HepG2 (cell line): Measurements from ENCODE around the gene MDP1. TPM values are rescaled to one million over a fixed set of nuclear protein-coding genes. Genes with fewer than 3 reads are reported as not detected.

Experiments
- IRX3 ChIP-seq: sonication (generic); formaldehyde crosslinking; IDR thresholded peaks from 2 replicates; pipeline ENCODE4 v1.8.1; 2023; ENCODE audit warnings: mild to moderate bottlenecking, low read depth, missing genetic modification reagents, borderline replicate concordance
- JDP2 ChIP-seq: sonication (generic); formaldehyde crosslinking; IDR thresholded peaks from 2 replicates; pipeline ENCODE4 v1.8.1; 2022; ENCODE audit warnings: missing genetic modification reagents, borderline replicate concordance
- NBN ChIP-seq: fragments of 450-650 bp; conservative IDR thresholded peaks from 2 replicates; pipeline ENCODE4 v1.6.1; 2017
- POLR2A ChIP-seq, 2 experiments: IDR thresholded peaks; 2 replicates each; pipeline ENCODE4 v1.6.1; 2011; ENCODE audit warnings: low read depth in 2 of 2, low read length in 2 of 2, mild to moderate bottlenecking in 1 of 2, moderate library complexity in 1 of 2; ENCODE audit not compliant: insufficient read depth in 1 of 2
- PRPF4 ChIP-seq: fragments of 200-400 bp; formaldehyde crosslinking; IDR thresholded peaks from 2 replicates; pipeline ENCODE4 v1.6.1; 2016; ENCODE audit warnings: low read length, low read depth; ENCODE audit not compliant: poor library complexity, severe bottlenecking
- RFX5 ChIP-seq: IDR thresholded peaks from 2 replicates; pipeline ENCODE4 v1.6.1; 2011; ENCODE audit warnings: low read depth, low read length, improper control_type of control experiment
- ZNF292 ChIP-seq: sonication (generic); formaldehyde crosslinking; IDR thresholded peaks from 2 replicates; pipeline ENCODE4 v1.8.1; 2022; ENCODE audit warnings: mild to moderate bottlenecking, low read depth, missing genetic modification reagents, borderline replicate concordance
- ZNF430 ChIP-seq: sonication (generic); formaldehyde crosslinking; IDR thresholded peaks from 2 replicates; pipeline ENCODE4 v1.9.0; 2021; ENCODE audit warnings: mild to moderate bottlenecking, missing genetic modification reagents
- ZNF431 ChIP-seq: sonication (generic); formaldehyde crosslinking; IDR thresholded peaks from 2 replicates; pipeline ENCODE4 v1.9.0; 2022; ENCODE audit warnings: missing genetic modification reagents, low read depth, mild to moderate bottlenecking, borderline replicate concordance
- ZNF777 ChIP-seq: sonication (generic); formaldehyde crosslinking; IDR thresholded peaks from 2 replicates; pipeline ENCODE4 v1.4.0; 2020; ENCODE audit warnings: missing genetic modification reagents
- ZNF883 ChIP-seq: sonication (generic); formaldehyde crosslinking; IDR thresholded peaks from 2 replicates; pipeline ENCODE4 v1.5.1; 2020; ENCODE audit warnings: mild to moderate bottlenecking, missing genetic modification reagents; ENCODE audit errors: not compliant biosample characterization
- polyA plus RNA-seq, 8 experiments: library from polyadenylated mRNA; depleted of rRNA in 3 of 8; stranded (reverse) in 7 of 8; unstranded in 1 of 8; fragments of >200 nt; fragmentation: Illumina TruSeq in 4 of 8; extraction: Trizol in 4 of 8; gene quantifications; 2 replicates each; pipeline versions ENCODE4 v1.2.1 to v1.2.3, GENCODE V29; 2011 to 2016; ENCODE audit warnings: low read depth in 4 of 8, missing spikeins in 1 of 8, mixed read lengths in 1 of 8; ENCODE audit not compliant: insufficient read depth in 1 of 8
- total RNA-seq, 5 experiments: library from RNA; depleted of rRNA; stranded (reverse); fragments of >200 nt; fragmentation: Illumina TruSeq; extraction: Trizol; gene quantifications; 2 replicates each; pipeline ENCODE4 v1.2.3, GENCODE V29; 2016; ENCODE audit warnings: low read depth in 1 of 5
- TF ChIP-seq, protein P1 (sequence below): sonication (generic); formaldehyde crosslinking; IDR thresholded peaks from 2 replicates; pipeline ENCODE4 v1.5.0; 2020; ENCODE audit warnings: mild to moderate bottlenecking, missing genetic modification reagents
- TF ChIP-seq, protein P2 (sequence below): sonication (generic); formaldehyde crosslinking; IDR thresholded peaks from 2 replicates; pipeline ENCODE4 v1.8.1; 2023; ENCODE audit warnings: missing genetic modification reagents, mild to moderate bottlenecking, borderline replicate concordance
- TF ChIP-seq, protein P3 (sequence below): sonication (generic); formaldehyde crosslinking; IDR thresholded peaks from 2 replicates; pipeline ENCODE4 v1.9.0; 2021; ENCODE audit warnings: missing genetic modification reagents, borderline replicate concordance
- TF ChIP-seq, protein P4 (sequence below): sonication (generic); formaldehyde crosslinking; IDR thresholded peaks from 2 replicates; pipeline ENCODE4 v1.4.0; 2020; ENCODE audit warnings: missing genetic modification reagents
- TF ChIP-seq, protein P5 (sequence below): sonication (generic); formaldehyde crosslinking; IDR thresholded peaks from 2 replicates; pipeline ENCODE4 v1.4.0; 2020; ENCODE audit warnings: missing genetic modification reagents; ENCODE audit errors: not compliant biosample characterization
- TF ChIP-seq, protein P6 (sequence below): sonication (generic); formaldehyde crosslinking; IDR thresholded peaks from 2 replicates; pipeline ENCODE4 v1.5.1; 2020; ENCODE audit warnings: mild to moderate bottlenecking, missing genetic modification reagents

MDP1 gene
- total and polyA plus RNA-seq, 2 of the 13 experiments (the other 11 are each of a cell fraction or from before 2014, with no cell fraction given), result 44.1 to 48.7 TPM

DNA sequence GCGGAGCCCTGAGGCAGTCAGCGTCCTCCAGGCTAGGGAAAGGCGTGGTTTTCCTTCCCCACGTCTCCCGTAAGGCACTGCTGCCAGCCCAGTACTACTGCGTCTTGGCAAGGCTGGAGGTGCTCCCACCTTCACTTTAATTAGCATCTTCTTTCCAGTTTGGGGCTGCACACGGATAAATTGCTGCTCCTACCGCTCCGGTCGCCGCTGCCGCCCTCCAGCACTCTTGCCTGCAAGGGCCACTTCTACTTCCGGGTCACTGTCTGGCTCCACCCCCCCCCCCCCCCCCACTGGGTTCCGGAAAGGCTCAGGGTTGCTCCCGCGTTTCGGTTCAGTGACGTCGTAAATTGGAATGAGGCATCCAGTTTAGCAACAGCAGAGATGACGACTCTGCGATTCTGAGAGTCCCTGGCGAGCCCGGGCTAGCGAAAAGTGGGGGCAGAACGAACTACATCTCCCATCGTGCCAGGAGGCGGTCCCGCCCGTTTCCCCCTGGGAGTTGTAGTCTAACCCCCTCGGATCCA, 16.3 kb upstream of the MDP1 start, which contains the start of gene NEDD8 (continued):
- TF ChIP-seq, protein P1, sequence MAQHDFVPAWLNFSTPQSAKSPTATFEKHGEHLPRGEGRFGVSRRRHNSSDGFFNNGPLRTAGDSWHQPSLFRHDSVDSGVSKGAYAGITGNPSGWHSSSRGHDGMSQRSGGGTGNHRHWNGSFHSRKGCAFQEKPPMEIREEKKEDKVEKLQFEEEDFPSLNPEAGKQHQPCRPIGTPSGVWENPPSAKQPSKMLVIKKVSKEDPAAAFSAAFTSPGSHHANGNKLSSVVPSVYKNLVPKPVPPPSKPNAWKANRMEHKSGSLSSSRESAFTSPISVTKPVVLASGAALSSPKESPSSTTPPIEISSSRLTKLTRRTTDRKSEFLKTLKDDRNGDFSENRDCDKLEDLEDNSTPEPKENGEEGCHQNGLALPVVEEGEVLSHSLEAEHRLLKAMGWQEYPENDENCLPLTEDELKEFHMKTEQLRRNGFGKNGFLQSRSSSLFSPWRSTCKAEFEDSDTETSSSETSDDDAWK (CRISPR knock-in tag), result no peak
- TF ChIP-seq, protein P2, sequence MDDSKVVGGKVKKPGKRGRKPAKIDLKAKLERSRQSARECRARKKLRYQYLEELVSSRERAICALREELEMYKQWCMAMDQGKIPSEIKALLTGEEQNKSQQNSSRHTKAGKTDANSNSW (CRISPR knock-in tag), result peak; percentile 94; the same call in 1 of the 2 replicates
- peak; percentile 99 for TF ChIP-seq ZNF430 (CRISPR knock-in tag)
- TF ChIP-seq, protein P3, sequence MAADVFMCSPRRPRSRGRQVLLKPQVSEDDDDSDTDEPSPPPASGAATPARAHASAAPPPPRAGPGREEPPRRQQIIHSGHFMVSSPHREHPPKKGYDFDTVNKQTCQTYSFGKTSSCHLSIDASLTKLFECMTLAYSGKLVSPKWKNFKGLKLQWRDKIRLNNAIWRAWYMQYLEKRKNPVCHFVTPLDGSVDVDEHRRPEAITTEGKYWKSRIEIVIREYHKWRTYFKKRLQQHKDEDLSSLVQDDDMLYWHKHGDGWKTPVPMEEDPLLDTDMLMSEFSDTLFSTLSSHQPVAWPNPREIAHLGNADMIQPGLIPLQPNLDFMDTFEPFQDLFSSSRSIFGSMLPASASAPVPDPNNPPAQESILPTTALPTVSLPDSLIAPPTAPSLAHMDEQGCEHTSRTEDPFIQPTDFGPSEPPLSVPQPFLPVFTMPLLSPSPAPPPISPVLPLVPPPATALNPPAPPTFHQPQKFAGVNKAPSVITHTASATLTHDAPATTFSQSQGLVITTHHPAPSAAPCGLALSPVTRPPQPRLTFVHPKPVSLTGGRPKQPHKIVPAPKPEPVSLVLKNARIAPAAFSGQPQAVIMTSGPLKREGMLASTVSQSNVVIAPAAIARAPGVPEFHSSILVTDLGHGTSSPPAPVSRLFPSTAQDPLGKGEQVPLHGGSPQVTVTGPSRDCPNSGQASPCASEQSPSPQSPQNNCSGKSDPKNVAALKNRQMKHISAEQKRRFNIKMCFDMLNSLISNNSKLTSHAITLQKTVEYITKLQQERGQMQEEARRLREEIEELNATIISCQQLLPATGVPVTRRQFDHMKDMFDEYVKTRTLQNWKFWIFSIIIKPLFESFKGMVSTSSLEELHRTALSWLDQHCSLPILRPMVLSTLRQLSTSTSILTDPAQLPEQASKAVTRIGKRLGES (CRISPR knock-in tag), result no peak
- TF ChIP-seq, protein P4, sequence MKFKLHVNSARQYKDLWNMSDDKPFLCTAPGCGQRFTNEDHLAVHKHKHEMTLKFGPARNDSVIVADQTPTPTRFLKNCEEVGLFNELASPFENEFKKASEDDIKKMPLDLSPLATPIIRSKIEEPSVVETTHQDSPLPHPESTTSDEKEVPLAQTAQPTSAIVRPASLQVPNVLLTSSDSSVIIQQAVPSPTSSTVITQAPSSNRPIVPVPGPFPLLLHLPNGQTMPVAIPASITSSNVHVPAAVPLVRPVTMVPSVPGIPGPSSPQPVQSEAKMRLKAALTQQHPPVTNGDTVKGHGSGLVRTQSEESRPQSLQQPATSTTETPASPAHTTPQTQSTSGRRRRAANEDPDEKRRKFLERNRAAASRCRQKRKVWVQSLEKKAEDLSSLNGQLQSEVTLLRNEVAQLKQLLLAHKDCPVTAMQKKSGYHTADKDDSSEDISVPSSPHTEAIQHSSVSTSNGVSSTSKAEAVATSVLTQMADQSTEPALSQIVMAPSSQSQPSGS (CRISPR knock-in tag), result no peak; the same call in none of the 2 replicates
- TF ChIP-seq ZNF883 (CRISPR knock-in tag), result peak; percentile 97
- TF ChIP-seq, protein P5, sequence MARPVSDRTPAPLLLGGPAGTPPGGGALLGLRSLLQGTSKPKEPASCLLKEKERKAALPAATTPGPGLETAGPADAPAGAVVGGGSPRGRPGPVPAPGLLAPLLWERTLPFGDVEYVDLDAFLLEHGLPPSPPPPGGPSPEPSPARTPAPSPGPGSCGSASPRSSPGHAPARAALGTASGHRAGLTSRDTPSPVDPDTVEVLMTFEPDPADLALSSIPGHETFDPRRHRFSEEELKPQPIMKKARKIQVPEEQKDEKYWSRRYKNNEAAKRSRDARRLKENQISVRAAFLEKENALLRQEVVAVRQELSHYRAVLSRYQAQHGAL (CRISPR knock-in tag), result no peak
- TF ChIP-seq, protein P6, sequence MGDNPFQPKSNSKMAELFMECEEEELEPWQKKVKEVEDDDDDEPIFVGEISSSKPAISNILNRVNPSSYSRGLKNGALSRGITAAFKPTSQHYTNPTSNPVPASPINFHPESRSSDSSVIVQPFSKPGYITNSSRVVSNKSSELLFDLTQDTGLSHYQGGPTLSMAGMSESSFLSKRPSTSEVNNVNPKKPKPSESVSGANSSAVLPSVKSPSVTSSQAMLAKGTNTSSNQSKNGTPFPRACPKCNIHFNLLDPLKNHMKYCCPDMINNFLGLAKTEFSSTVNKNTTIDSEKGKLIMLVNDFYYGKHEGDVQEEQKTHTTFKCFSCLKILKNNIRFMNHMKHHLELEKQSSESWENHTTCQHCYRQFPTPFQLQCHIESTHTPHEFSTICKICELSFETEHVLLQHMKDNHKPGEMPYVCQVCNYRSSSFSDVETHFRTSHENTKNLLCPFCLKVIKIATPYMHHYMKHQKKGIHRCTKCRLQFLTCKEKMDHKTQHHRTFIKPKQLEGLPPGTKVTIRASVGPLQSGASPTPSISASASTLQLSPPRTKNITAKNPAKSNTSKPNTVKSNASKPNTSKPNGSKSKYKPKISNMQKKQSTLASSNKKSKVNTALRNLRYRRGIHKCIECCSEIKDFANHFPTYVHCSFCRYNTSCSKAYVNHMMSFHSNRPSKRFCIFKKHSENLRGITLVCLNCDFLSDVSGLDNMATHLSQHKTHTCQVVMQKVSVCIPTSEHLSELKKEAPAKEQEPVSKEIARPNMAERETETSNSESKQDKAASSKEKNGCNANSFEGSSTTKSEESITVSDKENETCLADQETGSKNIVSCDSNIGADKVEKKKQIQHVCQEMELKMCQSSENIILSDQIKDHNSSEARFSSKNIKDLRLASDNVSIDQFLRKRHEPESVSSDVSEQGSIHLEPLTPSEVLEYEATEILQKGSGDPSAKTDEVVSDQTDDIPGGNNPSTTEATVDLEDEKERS (CRISPR knock-in tag), result no peak; the same call in 1 of the 2 replicates
- TF ChIP-seq IRX3, result no peak; the same call in 1 of the 2 replicates
- no peak; the same call in 1 of the 2 replicates for TF ChIP-seq JDP2
- peak in 1 of 2 experiments; percentile 63; a peak in 2 of 4 replicates for TF ChIP-seq POLR2A (IDR thresholded peaks at IDR 0.05; ENCODE audit: insufficient read depth in 1 of 2, low read depth in 2 of 2, low read length in 2 of 2)
- peak; percentile 62 for TF ChIP-seq ZNF777
- peak; percentile 63; the same call in 1 of the 2 replicates for TF ChIP-seq ZNF292
- no peak for TF ChIP-seq NBN
- no peak for TF ChIP-seq PRPF4
- TF ChIP-seq RFX5, result no peak
- peak; percentile 76; the same call in 1 of the 2 replicates for TF ChIP-seq ZNF431 (CRISPR knock-in tag)
